Superior temporal gyrus (tissue), 1 donor: ENCODE results near the gene MRTFB.

ENCODE experiments used
- DNase-seq: peaks from one replicate; pipeline ENCODE4 v3.0.0-alpha.2; 2016; ENCODE audit errors: extremely low spot score

The MRTFB gene

DNA sequence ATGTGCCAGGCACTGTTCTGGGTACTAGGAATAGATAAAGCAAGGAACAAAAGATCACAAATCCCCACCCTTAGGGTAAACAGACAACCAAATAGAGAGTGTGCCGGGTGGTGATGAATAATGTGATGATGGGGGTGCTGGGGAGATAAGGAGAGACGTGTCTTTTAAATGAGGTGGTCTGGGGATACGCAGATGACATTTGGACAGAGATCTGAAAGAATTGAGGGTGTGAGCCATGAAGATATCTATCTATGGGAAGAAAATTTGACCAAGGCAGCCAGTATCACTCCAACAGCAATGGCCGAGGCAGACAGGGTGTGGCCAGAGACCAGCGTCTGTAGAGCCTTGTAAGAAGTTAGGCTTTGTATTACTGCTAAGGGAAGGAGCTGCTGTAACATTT lies 165.3 kb downstream of the MRTFB start:
- no peak for DNase-seq

DNA sequence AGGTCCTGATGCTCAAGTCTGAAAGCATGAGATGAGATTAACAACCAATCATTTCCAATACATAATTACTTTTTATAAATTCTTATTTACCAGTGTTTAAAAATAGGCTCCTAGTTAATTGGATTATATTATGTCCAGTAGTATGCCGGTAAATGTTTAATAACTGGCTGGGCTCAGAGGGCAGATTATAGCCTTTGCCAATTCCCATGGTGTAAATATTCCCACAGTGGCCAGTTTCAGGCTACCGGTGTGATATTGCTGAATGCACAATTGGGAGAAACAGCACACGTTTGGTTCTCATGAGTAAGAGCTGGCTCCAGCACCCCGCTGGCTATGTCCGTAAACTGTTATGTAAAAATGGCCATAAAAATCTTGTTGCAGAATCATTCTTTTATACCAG lies 167.6 kb downstream of the MRTFB start:
- DNase-seq: no peak

DNA sequence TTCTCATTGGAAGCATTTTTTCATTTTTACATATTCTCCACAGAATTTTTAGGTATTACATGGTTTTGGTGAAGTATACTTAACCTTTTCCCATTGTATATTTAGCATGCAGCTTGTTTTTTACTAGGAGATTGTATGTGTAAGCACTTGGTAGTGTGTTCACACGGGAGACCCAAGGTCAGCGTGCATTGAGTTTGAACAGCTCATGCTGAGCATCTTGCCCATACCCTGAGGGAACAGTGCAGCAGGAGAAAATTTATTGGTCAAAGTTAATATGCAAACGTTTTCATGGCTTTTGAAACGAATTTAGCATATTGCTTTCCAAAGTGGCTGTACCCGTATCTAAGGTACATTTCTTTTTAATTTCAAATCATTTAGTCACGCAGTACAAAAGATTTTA lies 168.7 kb downstream of the MRTFB start:
- no peak for DNase-seq

DNA sequence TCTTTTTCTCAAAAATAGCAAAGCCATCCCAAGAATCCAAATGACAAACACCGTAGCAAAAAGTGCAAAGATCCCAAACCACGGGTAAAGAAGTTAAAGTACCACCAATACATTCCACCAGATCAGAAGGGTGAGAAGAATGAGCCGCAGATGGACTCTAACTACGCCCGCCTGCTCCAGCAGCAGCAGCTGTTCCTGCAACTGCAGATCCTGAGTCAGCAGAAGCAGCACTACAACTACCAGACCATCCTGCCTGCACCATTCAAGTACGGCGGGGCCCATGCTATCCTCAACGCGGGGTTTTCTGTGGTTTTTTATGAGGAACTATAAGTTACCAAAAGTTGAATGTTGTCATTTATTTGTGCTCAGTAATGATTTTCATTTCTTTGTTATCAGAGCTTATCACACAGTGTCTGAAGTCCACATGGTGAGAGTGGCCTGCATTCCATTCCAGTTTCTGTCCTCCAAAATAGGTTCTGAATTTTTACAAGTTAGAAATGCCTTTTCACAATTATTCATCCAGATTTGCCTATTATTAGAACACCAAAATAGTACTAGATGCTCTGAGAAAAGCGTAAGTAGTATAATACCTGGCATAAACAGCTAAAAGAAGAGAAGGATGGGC lies 169.2 kb downstream of the MRTFB start:
- DNase-seq: no peak

DNA sequence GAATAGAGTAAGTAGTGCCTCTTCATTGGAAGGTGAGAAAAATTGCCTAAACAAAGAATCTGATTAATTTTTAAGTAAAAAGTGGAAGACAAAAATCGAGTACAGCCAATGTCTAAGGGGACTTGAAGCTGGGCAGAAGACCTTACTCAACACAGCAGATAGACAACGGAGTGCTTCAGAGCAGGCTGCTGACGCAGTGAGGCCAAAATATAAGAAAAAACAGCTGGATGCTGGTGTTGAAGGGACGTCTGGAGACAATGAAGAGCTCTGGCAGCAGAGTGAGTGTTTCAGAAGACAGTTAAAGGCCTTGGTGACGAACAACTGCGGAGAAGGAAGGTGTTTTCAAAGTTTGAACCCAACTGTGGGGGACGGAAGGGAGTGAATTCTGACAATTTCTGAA lies 169.8 kb downstream of the MRTFB start:
- no peak for DNase-seq

DNA sequence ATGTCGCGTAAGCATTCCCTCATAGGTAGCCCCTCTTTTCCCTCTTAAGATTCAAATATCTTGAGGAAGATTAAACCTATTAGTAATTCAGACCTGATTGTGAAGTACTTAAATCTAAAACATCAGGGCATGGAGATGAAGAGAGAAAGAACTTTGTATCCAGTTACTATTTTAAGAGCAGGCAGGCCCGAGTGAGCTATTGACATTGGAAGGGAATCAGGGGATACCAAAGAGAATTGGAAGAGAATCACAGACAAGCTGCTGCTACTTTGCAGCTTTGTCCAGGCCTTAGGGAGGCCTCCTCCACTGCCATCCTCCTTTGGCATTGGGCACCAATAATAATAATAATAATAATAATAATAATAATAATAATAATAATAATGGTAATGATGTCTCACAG lies 170.5 kb downstream of the MRTFB start:
- no peak for DNase-seq

DNA sequence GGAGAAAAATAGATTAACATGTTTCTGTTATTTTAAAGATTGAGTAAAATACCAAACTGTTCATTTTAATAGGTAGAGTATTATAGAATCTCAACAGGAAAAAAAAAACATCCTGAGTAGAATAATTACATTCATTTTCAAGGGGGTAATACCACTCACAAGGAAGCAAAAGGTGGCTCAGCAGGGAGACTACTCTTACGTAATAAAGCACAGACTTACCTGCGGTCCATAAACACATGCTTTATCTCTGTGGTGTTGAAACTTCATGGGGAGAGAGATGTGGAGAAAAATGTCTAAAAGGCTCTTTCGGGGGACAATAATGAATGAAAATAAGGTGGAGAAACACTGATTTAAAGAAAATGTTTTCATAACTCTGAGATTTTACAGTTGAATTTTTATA lies 171.7 kb downstream of the MRTFB start:
- no peak for DNase-seq

DNA sequence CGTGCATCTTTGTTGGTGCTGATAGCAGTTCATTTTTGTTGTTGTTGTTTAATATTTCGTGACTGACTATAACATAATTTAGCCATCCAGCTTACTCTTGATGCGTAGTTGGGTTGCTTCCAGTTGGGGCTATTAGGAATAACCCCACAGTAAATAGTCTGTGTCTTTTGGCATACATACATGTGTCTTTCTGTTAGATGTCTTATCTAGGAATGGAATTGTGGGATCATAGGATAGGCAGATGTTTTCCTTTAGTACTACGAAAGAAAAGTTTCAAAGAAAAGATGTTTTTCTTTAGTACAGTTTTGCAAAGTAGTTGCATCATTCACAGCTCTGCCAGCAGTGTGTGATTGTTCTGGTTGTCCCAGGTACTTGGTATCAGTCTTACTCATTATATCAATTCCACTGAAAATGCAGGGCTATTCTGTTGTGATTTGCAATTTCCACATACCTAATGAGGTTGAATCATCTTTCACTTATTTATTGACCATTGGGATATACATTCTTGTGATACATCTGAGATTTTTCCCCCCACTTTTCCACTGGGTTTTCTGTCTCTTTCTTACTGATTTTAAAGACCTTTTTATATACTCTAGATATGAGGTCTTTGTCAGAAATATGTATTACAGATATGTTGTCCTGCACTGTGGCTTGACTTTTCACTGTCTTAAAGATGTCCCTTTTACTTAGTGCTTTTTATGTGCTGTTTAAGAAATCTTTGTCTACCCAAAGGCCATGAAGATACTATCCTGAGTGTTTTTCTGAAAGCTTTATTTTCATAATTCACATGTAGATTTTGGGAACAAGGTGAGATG lies 173.3 kb downstream of the MRTFB start:
- no peak for DNase-seq

DNA sequence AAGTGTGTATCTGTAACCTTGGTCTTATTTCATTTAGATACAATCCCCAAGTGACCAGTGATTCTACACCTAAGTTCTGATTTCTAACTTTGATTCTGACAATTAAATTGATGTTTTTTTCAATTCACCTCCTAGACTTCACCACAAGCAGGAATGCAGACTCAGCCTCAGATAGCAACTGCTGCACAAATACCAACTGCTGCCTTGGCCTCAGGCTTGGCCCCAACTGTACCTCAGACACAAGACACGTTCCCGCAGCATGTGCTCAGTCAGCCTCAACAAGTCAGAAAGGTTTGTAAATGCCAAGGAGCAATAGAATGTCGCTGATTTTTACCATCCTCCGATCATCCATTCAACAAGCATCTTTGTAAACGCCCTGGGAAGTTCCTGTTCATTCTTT lies 177.7 kb downstream of the MRTFB start:
- no peak for DNase-seq

DNA sequence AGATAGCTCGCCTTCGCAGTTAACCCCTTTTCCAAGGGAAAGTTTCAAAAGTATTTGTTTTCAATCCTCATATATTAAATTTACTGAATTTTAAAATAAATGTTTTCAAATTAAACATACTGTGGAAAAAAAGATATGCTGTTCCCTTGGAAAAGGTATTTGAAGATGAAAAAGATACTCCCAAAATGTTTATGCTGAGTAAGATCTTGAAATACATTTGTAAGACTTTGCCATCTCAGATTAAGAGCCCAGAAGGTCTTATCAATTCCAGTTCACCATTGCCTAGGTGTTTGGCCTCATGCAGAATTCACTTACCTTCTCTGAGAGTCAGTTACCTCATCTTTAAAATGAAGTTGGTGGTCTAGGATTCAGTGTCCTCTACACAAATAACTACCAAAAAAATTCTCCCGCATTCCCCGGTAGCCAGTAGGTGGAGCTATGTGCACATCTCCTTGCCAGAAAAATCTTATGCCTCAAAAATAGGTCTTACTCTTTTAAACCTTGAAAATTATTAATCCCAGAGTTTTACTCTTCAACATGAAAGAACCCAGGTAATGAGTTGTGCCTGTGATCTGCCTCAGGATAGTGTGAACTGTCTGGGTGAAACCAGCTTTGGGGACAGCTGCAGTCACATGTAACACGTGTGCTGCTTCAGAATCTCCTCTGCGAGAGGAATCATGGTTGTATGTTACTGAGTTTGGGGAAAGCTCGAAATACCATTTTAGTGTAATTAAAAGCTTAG lies 178.3 kb downstream of the MRTFB start:
- peak; percentile 85 for DNase-seq

DNA sequence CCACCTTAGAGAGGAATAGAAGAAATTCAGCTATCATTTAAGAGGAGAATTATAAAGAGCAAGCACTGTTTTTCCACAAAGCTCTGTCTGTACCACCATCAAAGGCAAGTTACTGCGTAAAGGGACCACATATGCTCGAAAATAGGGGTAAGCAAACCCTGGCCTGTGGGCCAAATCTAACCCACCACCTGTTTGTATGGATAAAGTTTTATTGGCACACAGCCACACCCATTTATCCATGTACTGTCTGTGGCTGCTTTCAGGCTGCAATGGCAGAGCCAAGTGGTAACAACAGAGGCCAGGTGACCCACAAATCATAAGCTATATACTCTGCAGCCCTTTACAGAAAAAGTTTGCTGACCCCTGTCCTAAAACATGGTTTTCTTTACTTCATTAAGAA lies 180.3 kb downstream of the MRTFB start:
- no peak for DNase-seq

DNA sequence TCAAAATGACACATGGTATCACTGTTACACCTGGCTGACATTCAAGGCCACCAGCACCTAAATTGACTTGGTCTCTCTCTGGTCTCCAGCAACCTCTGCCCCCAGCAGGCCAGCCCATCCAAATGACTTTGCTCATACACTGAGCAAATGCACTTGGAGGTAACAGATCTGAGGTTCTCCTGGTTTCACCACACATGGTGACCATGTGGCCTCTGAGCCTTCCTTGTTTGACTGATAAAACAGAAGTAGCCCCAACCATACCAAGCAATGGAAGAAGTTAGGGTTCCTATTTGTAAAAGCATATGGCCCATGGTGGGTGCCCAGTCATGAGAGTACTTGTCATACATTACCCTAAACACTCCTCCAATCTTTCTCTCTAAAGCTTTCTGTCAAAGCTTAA lies 181.7 kb downstream of the MRTFB start:
- DNase-seq: no peak

DNA sequence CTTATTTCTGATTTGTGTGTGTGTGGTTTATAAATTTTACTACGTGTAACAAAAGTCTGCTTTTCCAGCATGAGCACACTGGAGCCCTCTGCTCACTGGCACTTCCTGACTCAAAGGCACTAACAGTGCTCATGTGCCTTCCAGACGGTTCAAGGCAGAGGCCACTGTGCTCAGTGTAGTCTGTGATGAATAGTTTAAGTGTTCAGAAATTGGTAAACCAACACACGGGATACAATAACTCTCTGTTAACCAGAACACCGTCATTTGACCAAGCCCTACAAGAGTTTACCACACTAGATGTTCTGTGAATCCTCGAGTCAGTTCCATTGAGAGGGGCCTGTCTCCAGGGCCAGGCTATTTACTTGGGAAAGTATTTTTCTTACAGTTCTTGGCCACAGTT lies 191.9 kb downstream of the MRTFB start:
- DNase-seq: peak; percentile 74

DNA sequence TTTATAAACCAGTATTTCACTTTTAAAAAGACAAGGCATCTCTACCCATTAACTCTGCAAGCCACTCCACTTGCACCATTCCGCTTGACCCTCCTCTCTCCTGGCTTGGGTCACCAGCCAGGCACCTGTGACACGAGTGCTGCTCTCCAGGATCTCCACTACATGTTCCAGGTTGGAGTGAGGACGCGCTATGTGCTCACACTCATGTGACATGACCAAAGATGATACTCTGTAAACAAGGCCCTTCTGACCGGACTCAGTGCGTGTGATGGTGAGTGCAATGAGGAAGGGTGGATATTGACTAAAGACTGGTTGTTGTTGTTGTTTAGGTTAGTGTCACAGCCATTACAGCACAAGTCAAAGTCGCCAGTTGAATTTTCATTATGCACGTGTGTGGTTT lies 192.7 kb downstream of the MRTFB start:
- no peak for DNase-seq

DNA sequence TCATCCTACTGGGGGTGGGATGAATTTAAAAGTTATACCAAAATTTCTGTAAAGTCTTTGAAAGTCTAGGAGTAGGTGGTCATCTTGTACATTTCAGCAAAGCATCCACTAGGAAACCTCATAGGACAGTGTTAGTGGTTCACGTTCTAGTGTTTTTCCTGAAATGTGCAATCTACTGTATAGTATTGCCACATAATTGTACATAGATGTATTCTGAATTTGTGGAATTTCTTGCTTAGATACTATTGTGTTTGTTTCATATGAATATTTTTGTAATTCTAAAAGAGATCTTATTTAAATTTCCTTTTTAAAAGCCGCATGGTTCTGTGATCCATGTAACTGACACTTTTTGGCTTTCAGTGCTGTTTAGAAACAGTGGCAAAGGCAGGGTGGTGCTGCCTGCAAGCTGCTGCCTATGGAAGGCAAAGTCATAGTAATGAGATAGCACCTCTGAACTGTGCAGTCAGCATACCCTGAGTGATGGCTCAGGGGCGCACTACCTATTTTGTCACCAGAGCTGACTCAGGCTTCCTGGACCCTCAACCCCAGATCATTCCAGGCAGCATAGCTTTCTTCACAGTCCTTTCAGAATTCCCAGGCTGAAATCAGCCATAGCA lies 193.3 kb downstream of the MRTFB start:
- no peak for DNase-seq

DNA sequence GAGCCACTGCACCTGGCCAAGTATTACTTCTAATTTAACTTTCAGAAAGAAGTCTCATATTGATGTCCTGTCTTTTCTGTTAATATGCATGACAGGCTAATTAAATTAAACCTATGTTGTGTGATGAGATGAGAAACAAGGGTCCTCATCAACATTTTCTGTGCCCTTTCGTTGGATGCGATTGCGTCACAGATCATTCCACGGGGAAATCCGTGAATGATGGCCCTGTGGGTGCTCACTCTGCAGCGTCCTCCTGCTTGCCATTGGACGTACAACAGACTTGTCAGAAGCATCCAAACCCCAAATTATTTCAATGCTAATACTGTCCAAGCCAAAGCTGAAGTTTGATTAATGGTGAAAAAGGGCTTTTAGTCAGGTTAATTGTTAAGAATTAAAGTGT lies 197.0 kb downstream of the MRTFB start:
- DNase-seq: no peak

DNA sequence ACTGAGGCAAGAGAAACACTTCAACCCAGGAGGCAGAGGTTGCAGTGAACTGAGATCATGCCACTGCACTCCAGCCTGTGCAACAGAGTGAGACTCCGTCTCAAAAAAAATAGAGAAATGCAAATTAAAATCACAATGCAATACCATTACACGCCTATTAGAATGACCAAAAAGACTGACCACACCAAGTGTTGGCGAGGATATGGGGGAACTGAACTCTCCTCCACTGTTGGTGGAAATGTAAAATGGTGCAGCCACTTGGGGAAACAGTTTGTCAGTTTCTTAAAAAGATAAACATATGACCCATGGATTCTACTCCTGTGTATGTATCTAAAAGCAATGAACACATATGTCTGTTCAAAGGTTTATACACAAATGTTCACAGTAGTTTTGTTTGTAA lies 204.8 kb downstream of the MRTFB start:
- DNase-seq: no peak

DNA sequence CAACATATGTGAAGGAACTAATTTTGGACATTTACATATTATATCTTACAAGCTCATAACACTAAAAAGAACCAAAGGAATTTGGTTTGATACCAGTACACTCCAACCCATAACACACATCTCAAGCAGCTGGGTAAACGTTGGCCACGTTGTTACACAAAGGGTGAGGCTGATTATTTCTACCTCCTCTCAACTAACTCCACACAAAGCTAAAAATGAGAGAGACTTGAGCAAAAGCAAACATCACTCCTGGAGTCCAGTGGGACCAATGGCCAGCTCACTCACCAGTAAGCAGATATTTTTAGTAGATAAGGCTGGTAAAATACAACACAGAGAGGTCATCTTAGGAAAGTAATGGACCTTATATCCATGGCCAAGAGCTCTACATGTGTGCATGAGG lies 207.6 kb downstream of the MRTFB start:
- DNase-seq: no peak

DNA sequence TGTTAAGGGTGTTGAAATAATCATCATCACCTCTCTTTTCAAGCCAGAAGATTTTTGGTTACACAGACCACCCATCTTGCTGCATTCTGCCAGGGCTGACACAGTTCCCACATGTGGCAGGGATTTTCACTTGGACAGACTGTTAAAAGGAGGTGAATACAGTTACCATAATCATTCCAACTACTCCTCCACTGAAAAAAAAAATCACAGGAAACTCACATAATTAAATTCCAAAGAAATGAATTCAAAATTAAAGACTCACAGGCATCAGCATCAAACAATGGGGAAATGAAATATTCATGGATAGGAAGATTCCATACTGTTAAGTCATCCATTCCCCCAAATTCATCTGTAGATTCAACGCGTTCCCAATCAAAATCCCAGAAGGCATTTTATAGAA lies 209.4 kb downstream of the MRTFB start:
- DNase-seq: no peak

DNA sequence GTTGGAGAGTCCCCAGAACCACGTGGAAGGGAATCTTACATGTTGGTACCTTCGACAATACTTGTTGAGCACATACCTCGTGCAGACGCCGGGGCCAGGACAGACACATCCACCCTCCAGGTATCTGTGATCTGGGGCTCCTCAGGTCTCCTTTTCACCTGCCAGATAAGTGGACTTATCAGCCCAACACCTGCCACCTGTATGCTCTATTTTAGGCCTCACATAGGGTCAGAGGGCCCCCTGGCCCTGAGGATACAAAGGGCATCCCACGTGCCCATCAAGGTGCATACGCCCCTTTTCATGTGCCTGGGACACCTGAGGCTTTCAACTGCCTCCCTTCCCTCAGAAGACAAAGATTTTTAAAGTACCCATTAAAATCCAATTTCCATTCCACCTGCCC lies 212.7 kb downstream of the MRTFB start:
- DNase-seq: no peak

DNA sequence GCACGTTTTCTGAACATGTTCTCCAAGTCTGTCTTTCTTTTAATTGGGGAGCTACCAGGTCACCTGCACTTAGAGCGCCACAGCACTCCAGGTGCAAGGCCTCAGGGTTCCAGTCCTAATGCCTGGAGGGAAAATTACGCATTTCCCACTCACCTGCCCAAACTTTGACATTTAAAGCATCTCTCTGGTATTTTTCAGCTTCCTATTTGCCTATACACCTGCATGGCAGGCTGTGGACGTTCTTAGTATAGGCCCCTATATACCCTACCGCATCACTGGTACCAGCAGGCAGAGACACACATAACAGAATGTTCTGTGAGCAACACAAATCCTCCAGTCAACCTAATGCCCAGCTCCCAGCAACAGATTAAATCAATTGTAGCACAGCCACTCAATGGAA lies 213.3 kb downstream of the MRTFB start:
- no peak for DNase-seq

DNA sequence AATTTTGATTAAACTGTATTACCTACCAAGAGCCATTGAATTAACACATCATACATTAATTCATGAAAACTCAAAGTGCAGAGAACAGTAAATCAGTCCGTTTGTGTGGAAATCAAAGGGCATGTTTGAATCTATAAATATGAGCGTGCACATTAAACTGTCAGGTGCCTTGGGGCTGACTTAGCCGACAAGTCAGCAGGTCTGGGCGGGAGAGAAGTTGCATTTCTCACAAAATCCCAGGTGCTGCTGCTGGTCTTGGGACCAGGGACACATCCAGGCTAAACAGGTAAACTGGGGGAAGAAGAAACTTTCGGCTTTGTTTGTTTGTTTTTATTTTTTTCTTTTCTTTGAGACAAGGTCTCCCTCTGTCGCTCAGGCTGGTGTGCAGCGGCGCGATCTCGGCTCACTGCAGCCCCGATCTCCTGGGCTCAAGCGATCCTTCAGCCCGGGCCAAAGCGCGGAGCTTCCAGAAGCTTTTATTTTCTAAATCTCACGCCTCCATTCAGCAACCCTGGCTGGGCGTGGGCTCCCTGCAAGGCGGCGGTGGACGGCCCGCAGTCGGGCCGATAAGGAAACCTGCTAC lies 213.9 kb downstream of the MRTFB start:
- peak; percentile 81 for DNase-seq
